GM21381 (cell line): Measurements from ENCODE around the gene ZNF740.
"Not testable (repeated sequence)": the region's sequence is repeated elsewhere in the genome, so short reads cannot be mapped to it uniquely, and the experiment has no call there.

Experiments
- ATAC-seq: cut with Tn5 transposase; IDR thresholded peaks from one replicate; pipeline ENCODE4 v1.9.1; 2021; ENCODE audit warnings: mild to moderate bottlenecking, moderate library complexity; ENCODE audit not compliant: unreplicated experiment

The ZNF740 gene

DNA sequence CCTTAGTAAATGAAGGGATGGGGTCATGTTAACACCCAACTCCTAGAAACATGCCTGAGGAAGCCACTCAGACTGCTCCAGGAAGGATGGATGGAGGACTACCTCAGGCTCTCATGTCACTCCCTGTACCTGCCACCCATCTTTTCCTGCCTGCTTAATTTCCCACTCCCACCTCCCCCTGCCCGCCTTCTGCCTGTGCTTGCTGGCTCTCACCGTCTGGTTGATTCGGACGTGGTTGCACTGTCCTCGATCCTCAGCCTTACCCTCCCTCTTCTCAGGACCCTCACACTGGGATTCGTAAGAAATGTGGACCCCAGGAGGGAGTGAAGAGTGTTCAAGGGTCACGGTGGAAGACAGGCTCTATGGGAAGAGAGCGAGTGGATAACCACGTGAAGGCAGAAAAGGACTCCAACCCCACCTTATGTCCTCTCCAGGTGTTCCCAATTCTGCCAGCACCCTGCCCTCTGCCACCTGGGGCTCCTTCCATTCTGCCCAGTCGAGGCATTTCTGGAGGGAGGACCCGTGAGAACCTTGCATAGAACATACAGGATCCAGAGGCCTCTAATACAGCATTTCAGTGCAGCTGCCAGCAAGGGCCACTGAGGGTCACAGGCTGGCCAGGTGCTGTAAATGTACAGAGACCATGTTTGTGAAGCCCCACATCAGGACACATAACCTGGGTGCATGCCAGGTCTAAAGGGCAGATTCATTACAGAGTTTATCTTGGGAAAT is 13.6 kb downstream of the ZNF740 start:
- no peak for ATAC-seq

DNA sequence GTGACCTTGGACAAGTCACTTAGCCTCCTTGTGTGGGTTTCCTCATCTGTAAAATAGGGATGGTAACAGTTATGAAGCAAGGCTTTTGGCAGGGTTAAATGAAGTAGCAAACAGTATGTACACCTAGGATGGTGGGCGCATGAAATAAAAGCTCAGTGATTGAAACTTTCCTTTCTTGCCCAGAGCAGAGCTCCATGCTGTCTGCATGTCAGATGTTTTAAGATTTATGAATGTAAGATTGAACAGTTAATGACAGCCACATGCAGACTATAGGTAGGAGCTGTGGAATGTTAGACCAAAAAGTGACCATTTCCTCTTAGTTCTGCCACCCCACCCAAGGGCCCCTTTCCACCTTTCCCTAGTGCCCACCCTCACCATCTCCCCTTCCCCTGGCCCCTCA is 14.5 kb downstream of the ZNF740 start:
- no peak for ATAC-seq

GRCh38 chr12:53195516-53196420 is 15.2 kb downstream of the ZNF740 start:
- ATAC-seq: no peak

DNA sequence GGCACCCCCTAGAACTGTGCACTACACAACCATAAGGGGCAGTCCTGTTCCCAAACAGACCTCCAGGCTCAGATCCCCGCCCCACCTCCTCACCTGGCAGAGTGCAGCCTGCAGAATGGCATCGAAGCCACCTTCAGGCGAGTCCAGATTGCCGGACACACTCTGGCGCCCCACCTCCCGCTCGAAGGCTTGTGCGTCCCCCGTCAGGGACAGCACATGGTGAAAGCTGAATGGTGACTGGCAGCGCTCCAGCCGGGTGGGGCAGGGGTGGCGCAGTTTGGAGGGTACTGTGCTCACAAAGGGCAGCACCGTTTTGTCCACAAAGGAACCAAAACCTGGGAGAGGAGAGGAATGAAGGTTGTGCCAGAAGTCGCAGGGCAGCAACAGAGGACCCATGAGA is 16.0 kb downstream of the ZNF740 start:
- no peak for ATAC-seq

DNA sequence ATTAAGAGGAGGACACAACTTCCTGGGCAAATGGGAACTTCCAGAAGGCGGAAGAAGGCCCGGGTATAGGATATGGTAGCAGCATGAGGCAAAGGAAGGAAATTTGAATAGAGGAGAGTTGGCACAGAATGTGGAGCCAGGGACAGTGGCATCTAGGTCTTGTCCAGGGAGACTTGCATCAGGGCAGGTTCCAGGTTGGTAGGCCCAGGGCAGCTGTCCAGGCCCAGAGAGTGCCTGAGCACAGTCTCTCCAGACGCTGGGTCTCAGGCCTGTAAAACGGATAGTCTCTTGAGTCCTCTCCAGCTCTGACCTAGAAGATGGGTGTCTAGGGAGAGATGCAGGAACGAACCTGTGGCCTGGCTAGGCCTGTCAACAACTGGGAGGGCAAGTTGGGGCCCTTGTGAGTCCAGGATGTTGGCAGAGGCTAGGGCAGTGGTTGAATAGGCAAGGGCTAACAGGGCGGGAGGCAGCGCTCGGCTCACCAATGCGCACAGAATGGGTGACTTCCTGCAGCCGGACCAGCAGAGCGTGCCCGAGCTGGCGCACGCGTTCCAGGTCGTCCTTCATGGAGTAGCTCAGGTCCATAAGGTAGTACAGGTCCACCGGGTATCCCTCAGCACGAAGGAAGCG is 16.6 kb downstream of the ZNF740 start:
- no peak for ATAC-seq

DNA sequence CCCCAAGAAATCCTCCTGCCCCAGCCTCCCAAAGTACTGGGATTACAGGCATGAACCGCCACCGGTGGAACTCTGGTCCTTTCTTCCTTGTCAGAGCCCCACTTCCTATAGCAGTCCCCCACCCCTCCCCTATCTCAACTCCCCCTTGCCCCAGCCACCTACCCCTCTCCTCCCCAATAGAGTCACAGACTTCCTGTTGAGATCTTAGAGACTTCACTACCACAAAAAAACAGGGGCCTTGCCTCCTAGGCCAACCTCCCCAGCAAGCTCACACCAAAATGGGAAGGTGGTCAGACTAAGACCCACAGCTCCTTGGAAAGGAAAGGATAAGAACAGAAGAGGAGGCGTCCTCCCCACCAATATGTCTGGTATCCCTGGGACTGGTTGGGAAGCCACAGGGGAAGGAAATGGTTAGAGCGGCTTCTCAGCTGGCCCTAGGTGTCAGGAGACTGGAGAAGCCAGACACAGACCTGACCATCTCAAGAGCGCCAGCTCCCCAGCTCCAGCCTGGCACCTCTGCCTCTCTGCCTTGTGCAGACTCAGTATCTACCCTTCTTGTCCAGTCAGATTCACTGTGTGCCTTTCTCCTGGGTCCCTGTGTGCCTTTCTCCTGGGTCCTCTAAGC is 18.1 kb downstream of the ZNF740 start:
- no peak for ATAC-seq

GRCh38 chr12:53199700-53200099 is 19.2 kb downstream of the ZNF740 start:
- no peak for ATAC-seq

GRCh38 chr12:53200107-53200457 is 19.6 kb downstream of the ZNF740 start:
- peak; percentile 21 for ATAC-seq

DNA sequence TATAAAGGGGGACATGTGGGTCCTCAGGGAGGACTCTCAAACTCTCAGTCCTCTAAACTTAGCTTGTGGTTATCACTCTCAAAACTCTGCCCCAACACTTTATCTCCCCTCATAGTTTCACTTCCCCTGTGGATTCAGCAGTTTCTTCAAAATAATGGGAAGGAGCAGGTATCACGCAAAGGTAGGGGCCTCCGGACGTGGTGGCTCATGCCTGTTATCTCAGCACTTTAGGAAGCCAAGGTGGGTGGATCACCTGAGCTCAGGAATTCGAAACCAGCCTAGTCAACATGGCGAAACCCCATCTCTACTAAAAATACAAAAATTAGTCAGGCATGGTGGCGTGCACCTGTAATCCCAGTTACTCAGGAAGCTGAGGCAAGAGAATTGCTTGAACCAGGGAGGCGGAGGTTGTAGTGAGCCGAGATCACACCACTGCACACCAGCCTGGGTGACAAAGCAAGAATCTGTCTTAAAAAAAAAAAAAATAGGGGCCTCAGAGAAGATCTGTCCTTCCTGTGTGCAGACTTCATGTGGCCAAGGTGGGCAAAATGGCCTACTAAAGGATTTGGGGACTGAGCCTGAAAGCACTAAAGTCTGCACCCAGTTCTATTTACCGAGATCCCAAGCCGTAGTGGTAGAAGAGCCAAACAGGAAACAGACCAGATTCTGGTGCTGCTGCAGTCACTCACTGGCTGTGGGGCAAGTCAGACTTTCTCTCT is 20.1 kb downstream of the ZNF740 start:
- ATAC-seq: peak; percentile 54

GRCh38 chr12:53201177-53201541 is 20.6 kb downstream of the ZNF740 start:
- ATAC-seq: no peak

DNA sequence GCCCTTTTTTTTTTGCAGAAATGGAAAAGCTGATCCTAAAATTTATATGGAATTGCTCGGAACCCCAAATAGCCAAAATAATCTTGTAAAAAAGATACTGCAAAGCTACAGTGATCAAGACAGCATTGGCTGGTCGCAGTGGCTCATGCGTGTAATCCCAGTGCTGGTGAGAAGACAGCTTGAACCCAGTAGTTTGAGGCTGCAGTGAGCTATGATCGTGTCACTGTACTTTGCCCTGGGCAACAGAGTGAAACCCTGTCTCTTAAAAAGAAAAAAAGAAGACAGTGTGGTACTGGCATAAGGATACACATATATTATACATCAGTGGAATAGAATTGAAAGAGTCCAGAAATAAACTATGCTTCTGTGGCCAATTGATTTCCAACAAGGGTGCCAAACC is 21.1 kb downstream of the ZNF740 start:
- ATAC-seq: no peak

GRCh38 chr12:53202316-53202715 is 21.8 kb downstream of the ZNF740 start:
- not testable (repeated sequence) for ATAC-seq

GRCh38 chr12:53204351-53204750 is 23.8 kb downstream of the ZNF740 start:
- ATAC-seq: no peak

- ATAC-seq: peak; percentile 61
Observed at GRCh38 chr12:53205747-53206419, 25.4 kb downstream of the ZNF740 start.

GRCh38 chr12:53207042-53207441 is 26.5 kb downstream of the ZNF740 start, which contains the start of gene ITGB7:
ITGB7 (minus strand) TSS chr12:53207251; CDS start chr12:53200443, 6,808 bp downstream.
- ATAC-seq: peak; percentile 39

GRCh38 chr12:53208435-53208834 is 27.9 kb downstream of the ZNF740 start:
- no peak for ATAC-seq

- no peak for ATAC-seq
Observed at GRCh38 chr12:53208877-53209463, 28.4 kb downstream of the ZNF740 start.

GRCh38 chr12:53210843-53211242 is 30.3 kb downstream of the ZNF740 start:
- ATAC-seq: no peak

DNA sequence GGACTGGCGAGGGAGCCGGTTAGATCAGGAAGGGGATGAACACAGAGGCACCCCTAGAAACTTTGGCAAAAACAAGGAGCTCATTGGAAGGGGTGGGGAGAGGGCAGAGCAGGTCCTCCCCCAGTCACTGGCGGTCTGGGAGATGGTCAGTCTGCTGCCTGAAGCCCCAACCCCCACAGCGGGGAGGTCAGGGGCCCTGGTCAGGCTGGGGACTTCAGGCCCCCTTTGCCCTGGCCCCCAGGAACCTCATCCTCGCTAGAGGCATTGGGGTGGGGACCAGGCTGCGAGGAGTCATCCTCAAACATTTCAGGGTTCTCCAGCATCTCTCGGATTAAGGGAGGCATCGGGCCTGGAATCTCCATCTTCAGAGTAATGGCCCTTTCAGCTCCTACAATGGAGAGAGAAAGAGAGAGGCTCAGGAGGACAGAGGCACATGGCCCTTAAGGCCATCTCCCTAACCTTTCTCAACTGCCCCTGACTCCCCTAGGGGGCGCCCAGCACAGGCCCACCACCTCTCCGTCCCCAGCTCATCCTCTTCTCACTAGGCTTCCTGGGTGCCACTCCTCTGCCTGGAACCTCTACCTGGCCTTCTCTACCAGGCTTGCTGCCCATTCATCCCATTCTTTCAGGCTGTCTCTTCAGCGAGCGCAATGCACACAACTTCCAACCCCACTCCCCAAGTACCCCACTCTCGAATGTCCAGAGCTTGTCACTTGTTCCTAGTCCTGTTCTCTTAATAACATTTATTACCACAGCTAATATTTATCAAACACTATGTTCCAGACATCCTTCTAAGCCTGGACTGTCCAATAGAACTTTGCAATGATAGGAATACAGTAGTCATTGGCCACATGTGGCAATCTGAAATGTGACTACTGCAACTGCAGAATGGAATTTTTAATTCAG is 31.2 kb downstream of the ZNF740 start:
- ATAC-seq: no peak
